ENCODE data around the gene SLC8B1. TPM values are rescaled to one million over a fixed set of nuclear protein-coding genes. Genes with fewer than 3 reads are reported as not detected.

The SLC8B1 gene
- total RNA-seq, 1 donor from 2014 or later, result 41.1 TPM

DNA sequence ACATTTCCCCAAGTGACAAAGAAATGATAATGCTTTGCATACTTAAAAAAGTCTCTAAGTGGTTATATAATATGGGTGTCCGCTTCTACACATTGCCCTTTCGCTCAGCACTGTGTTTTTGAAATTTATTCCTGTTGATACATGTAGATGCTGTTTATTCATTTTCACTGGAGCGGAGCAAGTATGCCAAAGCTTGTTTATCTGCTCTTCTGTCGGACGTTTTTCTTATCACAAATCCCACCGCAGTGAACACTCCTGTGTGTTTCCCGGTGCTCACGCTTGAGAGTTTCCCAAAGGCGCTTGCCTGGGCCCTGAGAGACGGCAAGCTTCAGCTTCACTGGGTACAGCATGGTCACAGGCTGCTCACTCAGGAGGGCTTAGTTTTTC lies 63.5 kb downstream of the SLC8B1 start:
- peaks cover 5% of the 10 kb centered on the region for H3K36me3 ChIP-seq (ENCODE audit: control insufficient read depth, insufficient read depth, low read length)
- no peak for DNase-seq (ENCODE audit: low read depth)
- no peak overlapping the region for H3K4me3 ChIP-seq (ENCODE audit: low read depth, low read length)
- TF ChIP-seq, protein P1, sequence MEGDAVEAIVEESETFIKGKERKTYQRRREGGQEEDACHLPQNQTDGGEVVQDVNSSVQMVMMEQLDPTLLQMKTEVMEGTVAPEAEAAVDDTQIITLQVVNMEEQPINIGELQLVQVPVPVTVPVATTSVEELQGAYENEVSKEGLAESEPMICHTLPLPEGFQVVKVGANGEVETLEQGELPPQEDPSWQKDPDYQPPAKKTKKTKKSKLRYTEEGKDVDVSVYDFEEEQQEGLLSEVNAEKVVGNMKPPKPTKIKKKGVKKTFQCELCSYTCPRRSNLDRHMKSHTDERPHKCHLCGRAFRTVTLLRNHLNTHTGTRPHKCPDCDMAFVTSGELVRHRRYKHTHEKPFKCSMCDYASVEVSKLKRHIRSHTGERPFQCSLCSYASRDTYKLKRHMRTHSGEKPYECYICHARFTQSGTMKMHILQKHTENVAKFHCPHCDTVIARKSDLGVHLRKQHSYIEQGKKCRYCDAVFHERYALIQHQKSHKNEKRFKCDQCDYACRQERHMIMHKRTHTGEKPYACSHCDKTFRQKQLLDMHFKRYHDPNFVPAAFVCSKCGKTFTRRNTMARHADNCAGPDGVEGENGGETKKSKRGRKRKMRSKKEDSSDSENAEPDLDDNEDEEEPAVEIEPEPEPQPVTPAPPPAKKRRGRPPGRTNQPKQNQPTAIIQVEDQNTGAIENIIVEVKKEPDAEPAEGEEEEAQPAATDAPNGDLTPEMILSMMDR (IDR thresholded peaks at IDR 0.05; ENCODE audit: insufficient read depth, low read length, poor library complexity, severe bottlenecking), result no peak
- no peaks in the 10 kb centered on the region for H3K27me3 ChIP-seq (ENCODE audit: control insufficient read depth, insufficient read depth, low read length)

DNA sequence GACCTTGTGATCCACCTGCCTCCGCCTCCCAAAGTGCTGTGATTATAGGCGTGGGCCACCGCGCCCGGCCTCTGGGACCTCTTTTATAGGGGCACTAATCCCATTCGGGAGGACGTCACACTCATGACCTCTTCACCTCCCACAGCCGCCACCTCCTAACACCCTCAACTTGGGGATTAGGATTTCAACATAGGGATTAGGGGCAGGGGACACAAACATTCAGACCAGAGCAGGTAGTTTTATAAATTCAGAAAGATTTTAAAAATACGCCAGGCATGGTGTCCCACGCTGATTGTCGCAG lies 64.2 kb downstream of the SLC8B1 start:
- TF ChIP-seq, protein P1 (IDR thresholded peaks at IDR 0.05; ENCODE audit: insufficient read depth, low read length, poor library complexity, severe bottlenecking), result no peak
- DNase-seq (ENCODE audit: low read depth), result no peak
- no peaks in the 10 kb centered on the region for H3K27me3 ChIP-seq (ENCODE audit: control insufficient read depth, insufficient read depth, low read length)
- no peak overlapping the region for H3K4me3 ChIP-seq (ENCODE audit: low read depth, low read length)
- peaks cover 5% of the 10 kb centered on the region for H3K36me3 ChIP-seq (ENCODE audit: control insufficient read depth, insufficient read depth, low read length)

DNA sequence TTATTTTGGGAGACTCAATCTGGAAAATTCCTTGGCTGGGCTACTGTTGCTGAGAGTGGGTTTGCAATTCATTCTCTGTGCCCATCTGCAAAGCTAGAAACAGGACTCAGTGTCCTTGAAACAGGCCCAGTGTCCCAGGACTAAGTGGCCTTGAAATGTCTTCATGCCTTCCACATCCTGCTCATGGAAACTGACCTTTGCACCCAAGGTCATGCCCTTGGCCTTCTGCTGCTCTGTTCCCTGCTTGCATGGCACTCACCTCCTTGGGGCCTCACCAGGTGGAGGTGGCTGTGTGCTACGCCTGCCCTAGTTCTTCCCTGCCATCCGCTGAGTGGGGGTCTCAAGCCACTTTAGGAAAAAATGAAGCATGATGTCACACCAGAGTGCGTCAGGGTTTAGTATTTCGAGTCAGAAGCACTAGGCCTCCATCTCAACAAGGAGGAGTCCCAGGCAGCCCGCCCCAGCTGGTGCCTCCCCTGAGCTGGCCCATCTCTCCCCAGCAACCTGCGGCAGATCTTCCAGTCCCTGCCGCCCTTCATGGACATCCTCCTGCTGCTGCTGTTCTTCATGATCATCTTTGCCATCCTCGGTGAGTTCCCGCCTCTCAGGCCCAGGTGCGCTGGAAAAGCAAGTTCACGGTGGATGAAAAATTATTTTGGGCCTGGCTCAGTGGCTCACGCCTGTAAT lies 65.5 kb downstream of the SLC8B1 start:
- Histone ChIP-seq H3K36me3 (ENCODE audit: control insufficient read depth, insufficient read depth, low read length) (peaks cover 5% of the 10 kb centered on the region), H3K4me3 (ENCODE audit: low read depth, low read length) (no peak overlapping the region), H3K27me3 (ENCODE audit: control insufficient read depth, insufficient read depth, low read length) (no peaks in the 10 kb centered on the region)
- no peak for DNase-seq (ENCODE audit: low read depth)
- TF ChIP-seq, protein P1 (IDR thresholded peaks at IDR 0.05; ENCODE audit: insufficient read depth, low read length, poor library complexity, severe bottlenecking), result no peak

DNA sequence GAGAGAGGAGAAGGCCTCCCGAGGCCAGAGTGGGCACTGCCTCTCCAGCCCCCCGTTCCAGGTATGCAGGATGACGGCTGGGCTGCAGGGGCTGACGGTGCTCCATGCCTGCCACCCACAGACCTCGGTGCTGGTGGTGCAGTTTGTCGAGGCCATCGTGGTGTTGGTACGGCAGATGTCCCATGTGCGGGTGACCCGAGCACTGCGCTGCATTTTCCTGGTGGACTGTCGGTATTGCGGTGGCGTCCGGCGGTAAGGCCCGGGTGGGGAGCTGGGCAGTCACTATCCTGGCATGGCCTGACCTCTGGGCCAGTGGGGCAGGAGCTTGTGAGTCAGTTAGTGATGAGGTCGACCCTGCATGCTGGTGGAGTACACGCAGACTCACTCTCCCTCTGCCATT lies 66.3 kb downstream of the SLC8B1 start:
- H3K36me3 ChIP-seq (ENCODE audit: control insufficient read depth, insufficient read depth, low read length), result peaks cover 5% of the 10 kb centered on the region
- no peak overlapping the region for H3K4me3 ChIP-seq (ENCODE audit: low read depth, low read length)
- no peaks in the 10 kb centered on the region for H3K27me3 ChIP-seq (ENCODE audit: control insufficient read depth, insufficient read depth, low read length)
- TF ChIP-seq, protein P1 (IDR thresholded peaks at IDR 0.05; ENCODE audit: insufficient read depth, low read length, poor library complexity, severe bottlenecking), result no peak
- DNase-seq (ENCODE audit: low read depth), result no peak

DNA sequence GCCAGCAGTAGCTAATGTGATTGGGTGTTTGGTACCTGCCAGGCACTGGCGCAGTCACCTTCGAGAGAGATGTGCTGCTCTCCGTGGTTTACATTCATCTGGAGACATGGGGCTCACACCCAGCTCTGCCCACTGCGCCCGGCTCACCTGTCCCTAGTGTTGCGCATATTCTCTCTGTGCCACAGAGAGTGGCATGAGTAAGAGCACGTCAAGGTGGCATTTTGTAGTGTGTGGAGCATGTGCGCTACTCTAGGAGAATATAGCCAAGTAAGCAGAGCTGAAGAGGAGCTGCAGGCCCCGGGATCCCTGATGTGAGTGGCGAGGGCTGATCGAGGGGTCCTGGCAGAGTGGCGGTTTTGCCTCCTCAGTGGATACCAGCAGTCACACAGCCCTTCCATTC lies 66.8 kb downstream of the SLC8B1 start:
- Histone ChIP-seq H3K27me3 (ENCODE audit: control insufficient read depth, insufficient read depth, low read length) (no peaks in the 10 kb centered on the region), H3K36me3 (ENCODE audit: control insufficient read depth, insufficient read depth, low read length) (peaks cover 5% of the 10 kb centered on the region), H3K4me3 (ENCODE audit: low read depth, low read length) (no peak overlapping the region)
- TF ChIP-seq, protein P1 (IDR thresholded peaks at IDR 0.05; ENCODE audit: insufficient read depth, low read length, poor library complexity, severe bottlenecking), result no peak
- no peak for DNase-seq (ENCODE audit: low read depth)

DNA sequence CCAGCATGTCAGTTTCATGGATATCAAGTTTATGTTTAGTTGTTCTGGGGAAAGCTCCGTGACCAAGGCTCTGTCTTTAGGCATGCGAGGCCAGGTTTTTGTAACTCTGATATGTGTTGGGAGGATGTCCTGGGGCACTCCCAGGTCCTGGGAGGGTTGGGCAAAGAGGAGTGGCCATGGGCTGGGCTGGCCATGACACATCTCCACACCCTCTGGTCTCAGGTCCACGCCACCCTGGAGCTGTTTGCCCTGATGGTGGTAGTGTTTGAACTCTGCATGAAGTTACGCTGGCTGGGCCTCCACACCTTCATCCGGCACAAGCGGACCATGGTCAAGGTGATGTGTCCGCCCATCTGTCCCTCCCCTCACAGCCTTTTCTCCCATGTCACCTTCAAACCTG lies 67.3 kb downstream of the SLC8B1 start:
- Histone ChIP-seq H3K36me3 (ENCODE audit: control insufficient read depth, insufficient read depth, low read length) (peaks cover 4% of the 10 kb centered on the region), H3K4me3 (ENCODE audit: low read depth, low read length) (no peak overlapping the region), H3K27me3 (ENCODE audit: control insufficient read depth, insufficient read depth, low read length) (no peaks in the 10 kb centered on the region)
- TF ChIP-seq, protein P1 (IDR thresholded peaks at IDR 0.05; ENCODE audit: insufficient read depth, low read length, poor library complexity, severe bottlenecking), result no peak
- no peak for DNase-seq (ENCODE audit: low read depth)
